CD4-positive, alpha-beta T cell (primary cell): Measurements from ENCODE around the gene GFER. TPM values are rescaled to one million over a fixed set of nuclear protein-coding genes. Genes with fewer than 3 reads are reported as not detected.

Experiments
- ATAC-seq: fragments of 200-7000 bp; cut with Tn5 transposase; one replicate; pipeline ENCODE4 v1.10.0; 2022; ENCODE audit warnings: mild to moderate bottlenecking; ENCODE audit not compliant: poor library complexity
- CTCF ChIA-PET: fragments of 350-600 bp; sonication (Branson Sonifier 250); formaldehyde crosslinking; loops from one replicate; lab custom pipeline; 2021; ENCODE audit warnings: antibody characterized with exemption, inconsistent platforms; lab: Charles Lee
- POLR2A ChIA-PET: fragments of 350-600 bp; sonication (Branson Sonifier 250); formaldehyde crosslinking; loops from one replicate; lab custom pipeline; 2021; ENCODE audit warnings: antibody characterized with exemption, inconsistent platforms; lab: Charles Lee
- DNase-seq, 14 experiments: peaks; one replicate each; pipeline ENCODE4 v3.0.0-alpha.2; 2013 to 2020; ENCODE audit warnings: mixed read lengths in 2 of 14
- H3K27ac ChIP-seq, 2 donors: one replicate each; pipeline versions ENCODE4 v1.5.1 to v1.7.0; 2013; ENCODE audit warnings: low read length in 2 of 2, low read depth in 1 of 2, mild to moderate bottlenecking in 1 of 2
- H3K27me3 ChIP-seq, 2 experiments: 1 replicate in 1 of 2; 2 replicates in 1 of 2; pipeline versions ENCODE4 v1.6.1 to v1.7.0; 2013; ENCODE audit warnings: low read length in 2 of 2, control low read depth in 1 of 2, mild to moderate bottlenecking in 1 of 2, moderate library complexity in 1 of 2; ENCODE audit not compliant: insufficient read depth in 2 of 2, control insufficient read depth in 1 of 2
- H3K36me3 ChIP-seq: one replicate; pipeline ENCODE4 v1.6.1; 2013; ENCODE audit warnings: low read length, control low read depth; ENCODE audit not compliant: insufficient read depth
- H3K4me1 ChIP-seq: one replicate; pipeline ENCODE4 v1.6.1; 2013; ENCODE audit warnings: low read length, control low read depth; ENCODE audit not compliant: insufficient read depth
- H3K4me3 ChIP-seq: one replicate; pipeline ENCODE4 v1.5.1; 2013; ENCODE audit warnings: mild to moderate bottlenecking, low read length, moderate library complexity
- H3K9me3 ChIP-seq, 2 experiments: 1 replicate in 1 of 2; 2 replicates in 1 of 2; pipeline versions ENCODE4 v1.6.1 to v1.7.0; 2013; ENCODE audit warnings: low read length in 2 of 2, mild to moderate bottlenecking in 2 of 2, control low read depth in 1 of 2, moderate library complexity in 1 of 2; ENCODE audit not compliant: control insufficient read depth in 1 of 2, insufficient read depth in 1 of 2
- H3K27ac Mint-ChIP-seq: one replicate; pipeline ENCODE4 v1.8.0; 2020; ENCODE audit warnings: mixed read lengths
- H3K27me3 Mint-ChIP-seq: one replicate; pipeline ENCODE4 v1.8.0; 2021; ENCODE audit warnings: mixed read lengths
- H3K36me3 Mint-ChIP-seq: one replicate; pipeline ENCODE4 v1.8.0; 2021; ENCODE audit warnings: low read depth, mixed read lengths
- H3K4me1 Mint-ChIP-seq: one replicate; pipeline ENCODE4 v1.8.0; 2021; ENCODE audit warnings: low read depth, mixed read lengths
- H3K4me3 Mint-ChIP-seq: one replicate; pipeline ENCODE4 v1.8.0; 2020; ENCODE audit warnings: mild to moderate bottlenecking, mixed read lengths
- H3K9me3 Mint-ChIP-seq: one replicate; pipeline ENCODE4 v1.8.0; 2020; ENCODE audit warnings: mixed read lengths
- CTCF ChIP-seq: fragments of 200-600 bp; IDR thresholded peaks from one replicate; pipeline ENCODE4 v1.8.0; 2022; ENCODE audit warnings: antibody characterized with exemption, mild to moderate bottlenecking
- intact Hi-C, 2 experiments: fragments of 100-400 bp; cut with DNase I in 1 of 2; cut with micrococcal nuclease in 1 of 2; formaldehyde crosslinking; loops; one replicate each; pipeline versions ENCODE4 v1.15.1 to v1.9.0; 2023 to 2025; cut with DNase I, micrococcal nuclease
- total RNA-seq, 174 experiments: library from RNA in 2 of 174; stranded (reverse) in 2 of 174; gene quantifications; one replicate each; pipeline ENCODE4 v1.2.3 and lab custom pipeline; 2021 to 2026

GFER gene
- total RNA-seq, 2 experiments from 2014 or later: 14.5 TPM

GRCh38 chr16:1989209-1990100 is 5.5 kb downstream of the GFER start, which contains the start of gene SYNGR3:
TSS of gene SYNGR3 (plus strand) at chr16:1989970. CDS start at chr16:1990103, 133 bp downstream.
- H3K4me1 ChIP-seq: peaks cover 40% of the 10 kb centered on the region
- Mint-ChIP-seq H3K4me1 (peaks cover 36% of the 10 kb centered on the region), H3K9me3 (no peaks in the 10 kb centered on the region), H3K27me3 (peaks cover 26% of the 10 kb centered on the region), H3K27ac (peak within 1 kb of the TSS; percentile 79), H3K4me3 (peak within 1 kb of the TSS; percentile 81), H3K36me3 (peaks cover 20% of the 10 kb centered on the region)
- no peak within 1 kb of the TSS for H3K27ac ChIP-seq
- H3K9me3 ChIP-seq: peaks cover 0 to 18% of the 10 kb centered on the region in 2 experiments
- CTCF ChIA-PET: interaction anchor here (1.3 kb wide), 1 partner anchor 14 kb away, joined by 5 read pairs; no protein-coding TSS in a partner anchor
- H3K27me3 ChIP-seq: peaks cover 13 to 15% of the 10 kb centered on the region in 2 experiments
- TF ChIP-seq CTCF: no peak
- intact Hi-C loops: loop anchor here in 1 of 2 experiments (5.0 kb wide), 1 partner anchor 47 kb away; the partner anchor contains the start of gene MSRB1
- peak within 1 kb of the TSS; percentile 55 for H3K4me3 ChIP-seq
- peak in 1 of 14 experiments; percentile 43 for DNase-seq
- no peak for ATAC-seq
- POLR2A ChIA-PET: interaction anchor here (1.3 to 5.1 kb wide), 3 partner anchors 18 to 165 kb away, joined by 4 to 27 read pairs (median 12); partner anchors contain the start of genes RPS2, TBL3 and TRAF7
- peaks cover 12% of the 10 kb centered on the region for H3K36me3 ChIP-seq

- peaks cover 13 to 15% of the 10 kb centered on the region in 2 experiments for H3K27me3 ChIP-seq
- Mint-ChIP-seq H3K4me1 (peaks cover 31% of the 10 kb centered on the region), H3K36me3 (peaks cover 15% of the 10 kb centered on the region), H3K9me3 (no peaks in the 10 kb centered on the region), H3K4me3 (no peak overlapping the region), H3K27ac (no peak overlapping the region), H3K27me3 (peaks cover 26% of the 10 kb centered on the region)
- peaks cover 0 to 18% of the 10 kb centered on the region in 2 experiments for H3K9me3 ChIP-seq
- H3K27ac ChIP-seq: no peak overlapping the region
- CTCF ChIA-PET: interaction anchor here (0.6 to 3.2 kb wide), 2 partner anchors 14 to 269 kb away, joined by 4 to 17 read pairs; no protein-coding TSS in a partner anchor
- intact Hi-C loops: loop anchor here in 1 of 2 experiments (5.0 kb wide), 1 partner anchor 48 kb away; the partner anchor contains the start of gene MSRB1
- peak overlapping the region; percentile 55 for H3K4me3 ChIP-seq
- TF ChIP-seq CTCF: no peak
- ATAC-seq (no peak), DNase-seq (no peak)
- POLR2A ChIA-PET: interaction anchor here (1.3 to 5.1 kb wide), 4 partner anchors 18 to 165 kb away, joined by 4 to 55 read pairs (median 24); partner anchors contain the start of genes RPS2, TBL3 and TRAF7
- H3K36me3 ChIP-seq: peaks cover 12% of the 10 kb centered on the region
- peaks cover 34% of the 10 kb centered on the region for H3K4me1 ChIP-seq
Measured at GRCh38 chr16:1990101-1990350, 6.0 kb downstream of the GFER start.

- Histone ChIP-seq H3K4me1 (peaks cover 29% of the 10 kb centered on the region), H3K27me3 (peaks cover 13 to 15% of the 10 kb centered on the region in 2 experiments), H3K36me3 (peaks cover 9% of the 10 kb centered on the region), H3K4me3 (peak overlapping the region; percentile 55), H3K27ac (no peak overlapping the region), H3K9me3 (peaks cover 0 to 18% of the 10 kb centered on the region in 2 experiments)
- ATAC-seq: no peak
- Mint-ChIP-seq H3K27me3 (peaks cover 26% of the 10 kb centered on the region), H3K4me1 (peaks cover 26% of the 10 kb centered on the region), H3K36me3 (peaks cover 12% of the 10 kb centered on the region), H3K27ac (peak overlapping the region; percentile 79), H3K4me3 (peak overlapping the region; percentile 80), H3K9me3 (no peaks in the 10 kb centered on the region)
- peak in 5 of 14 experiments; percentile 52 to 73 (median 65) for DNase-seq
- no peak for TF ChIP-seq CTCF
- intact Hi-C loops: loop anchor here in 1 of 2 experiments (5.0 kb wide), 1 partner anchor 48 kb away; the partner anchor contains the start of gene MSRB1
- POLR2A ChIA-PET: interaction anchor here (0.9 to 5.1 kb wide), 7 partner anchors 19 to 530 kb away, joined by 3 to 55 read pairs (median 5); partner anchors contain the start of genes AMDHD2, NTHL1, PGP and RPS2
- CTCF ChIA-PET: interaction anchor here (0.6 to 3.2 kb wide), 2 partner anchors 13 to 270 kb away, joined by 4 to 17 read pairs; no protein-coding TSS in a partner anchor
Measured at GRCh38 chr16:1990351-1991134, 6.5 kb downstream of the GFER start.
